Large intestine (tissue), 3 donors: ENCODE data around the gene RPTOR. TPM values are rescaled to one million over a fixed set of nuclear protein-coding genes. Genes with fewer than 3 reads are reported as not detected.

Experiments used
- DNase-seq, 2 donors: peaks; one replicate each; pipeline versions ENCODE4 v3.0.0 to v3.0.0-alpha.2; 2013
- H3K27ac ChIP-seq: one replicate; pipeline ENCODE4 v1.5.1; 2013; ENCODE audit warnings: low read length
- H3K27me3 ChIP-seq: 2 replicates; pipeline ENCODE4 v1.6.1; 2013; ENCODE audit warnings: low read length; ENCODE audit not compliant: control insufficient read depth, insufficient read depth
- H3K36me3 ChIP-seq: 2 replicates; pipeline ENCODE4 v1.6.1; 2013; ENCODE audit warnings: low read length; ENCODE audit not compliant: control insufficient read depth, insufficient read depth
- H3K4me1 ChIP-seq: one replicate; pipeline ENCODE4 v1.6.1; 2013; ENCODE audit warnings: low read length; ENCODE audit not compliant: control insufficient read depth, insufficient read depth
- H3K4me3 ChIP-seq: one replicate; pipeline ENCODE4 v1.5.1; 2013; ENCODE audit warnings: low read length
- H3K9me3 ChIP-seq: one replicate; pipeline ENCODE4 v1.6.1; 2013; ENCODE audit warnings: mild to moderate bottlenecking, low read depth, low read length, moderate library complexity; ENCODE audit not compliant: control insufficient read depth
- WGBS: methylation state at CpG from one replicate; pipeline ENCODE4 v1.1.5; 2013; ENCODE audit warnings: low lambda C conversion rate; ENCODE audit not compliant: insufficient coverage; 5-methylcytosine and 5-hydroxymethylcytosine counted together
- polyA plus RNA-seq: library from polyadenylated mRNA; unstranded; fragments of 120-200 nt; gene quantifications from one replicate; pipeline ENCODE4 v1.2.1, GENCODE V29; 2013

Gene RPTOR
- polyA plus RNA-seq, 1 donor: 16.8 TPM

- Histone ChIP-seq H3K36me3 (peaks cover 16% of the 10 kb centered on the region), H3K9me3 (no peaks in the 10 kb centered on the region), H3K27ac (no peak overlapping the region), H3K4me3 (no peak overlapping the region), H3K4me1 (peaks cover 3% of the 10 kb centered on the region), H3K27me3 (no peaks in the 10 kb centered on the region)
- WGBS: 100% methylated on average over 1 of the region's 17 CpGs
- no peak for DNase-seq
Observed at GRCh38 chr17:80753685-80754345, 209.2 kb downstream of the RPTOR start.

DNA sequence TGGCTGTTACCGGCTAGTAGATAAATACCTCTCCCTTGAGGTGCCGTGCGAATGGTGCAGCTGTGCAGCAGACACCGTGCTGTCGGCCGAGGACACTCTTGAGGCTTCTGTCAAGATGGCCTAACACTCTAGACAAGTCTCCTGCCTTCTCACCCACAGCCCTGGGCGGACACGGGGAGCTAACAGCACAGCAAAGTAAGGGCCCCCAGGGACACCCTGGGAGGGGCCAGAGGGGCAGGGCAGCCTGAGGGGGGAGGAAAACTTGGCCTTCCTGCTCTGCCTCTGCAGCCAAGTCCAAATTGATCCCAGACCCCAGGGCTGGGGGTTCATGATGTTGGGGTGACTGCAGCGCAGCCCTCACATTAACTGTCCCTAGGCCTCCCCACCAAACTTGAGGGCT, 210.2 kb downstream of the RPTOR start:
- no peak for DNase-seq
- Histone ChIP-seq H3K27ac (no peak overlapping the region), H3K27me3 (no peaks in the 10 kb centered on the region), H3K9me3 (no peaks in the 10 kb centered on the region), H3K36me3 (peaks cover 16% of the 10 kb centered on the region), H3K4me3 (no peak overlapping the region), H3K4me1 (peaks cover 3% of the 10 kb centered on the region)
- WGBS: no CpG with 5 or more reads among the region's 9 CpGs

DNA sequence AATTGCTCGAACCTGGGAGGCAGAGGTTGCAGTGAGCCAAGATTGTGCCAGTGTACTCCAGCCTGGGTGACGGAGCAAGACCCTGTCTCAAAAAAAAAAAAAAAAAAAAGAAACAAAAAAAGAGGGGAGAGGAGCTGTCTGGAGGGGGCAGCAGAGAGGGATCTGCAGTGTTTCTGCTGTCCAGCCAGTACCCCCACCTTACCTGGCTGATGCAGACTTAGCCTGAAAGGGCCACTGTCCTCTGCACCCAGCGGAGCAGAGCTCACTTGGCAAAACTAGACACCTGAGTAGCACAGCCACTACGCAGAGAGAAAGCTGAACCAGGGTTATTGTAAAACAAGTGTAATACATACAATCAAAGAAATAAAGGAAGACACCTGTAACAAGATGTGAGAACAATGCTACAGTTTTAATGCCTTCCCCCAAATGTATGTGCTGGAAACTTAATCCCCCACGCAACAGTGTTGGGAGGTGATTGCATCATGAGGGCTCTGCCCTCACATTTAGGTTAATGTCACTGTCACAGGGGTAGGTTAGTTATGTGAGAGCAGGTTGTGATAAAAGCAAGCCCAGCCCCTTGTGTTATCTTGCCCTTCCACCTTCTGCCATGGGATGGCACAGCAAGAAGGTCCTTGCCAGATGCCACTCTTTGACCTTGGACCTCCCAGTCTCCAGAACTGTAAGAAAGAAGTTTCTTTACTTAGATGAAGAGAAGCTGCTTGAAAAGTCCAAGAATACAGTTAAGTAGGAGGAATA, 211.2 kb downstream of the RPTOR start:
- WGBS: no CpG with 5 or more reads among the region's 5 CpGs
- H3K4me3 ChIP-seq: no peak overlapping the region
- no peak for DNase-seq
- H3K4me1 ChIP-seq: peaks cover 3% of the 10 kb centered on the region
- no peaks in the 10 kb centered on the region for H3K27me3 ChIP-seq
- no peak overlapping the region for H3K27ac ChIP-seq
- H3K36me3 ChIP-seq: peaks cover 16% of the 10 kb centered on the region
- no peaks in the 10 kb centered on the region for H3K9me3 ChIP-seq

DNA sequence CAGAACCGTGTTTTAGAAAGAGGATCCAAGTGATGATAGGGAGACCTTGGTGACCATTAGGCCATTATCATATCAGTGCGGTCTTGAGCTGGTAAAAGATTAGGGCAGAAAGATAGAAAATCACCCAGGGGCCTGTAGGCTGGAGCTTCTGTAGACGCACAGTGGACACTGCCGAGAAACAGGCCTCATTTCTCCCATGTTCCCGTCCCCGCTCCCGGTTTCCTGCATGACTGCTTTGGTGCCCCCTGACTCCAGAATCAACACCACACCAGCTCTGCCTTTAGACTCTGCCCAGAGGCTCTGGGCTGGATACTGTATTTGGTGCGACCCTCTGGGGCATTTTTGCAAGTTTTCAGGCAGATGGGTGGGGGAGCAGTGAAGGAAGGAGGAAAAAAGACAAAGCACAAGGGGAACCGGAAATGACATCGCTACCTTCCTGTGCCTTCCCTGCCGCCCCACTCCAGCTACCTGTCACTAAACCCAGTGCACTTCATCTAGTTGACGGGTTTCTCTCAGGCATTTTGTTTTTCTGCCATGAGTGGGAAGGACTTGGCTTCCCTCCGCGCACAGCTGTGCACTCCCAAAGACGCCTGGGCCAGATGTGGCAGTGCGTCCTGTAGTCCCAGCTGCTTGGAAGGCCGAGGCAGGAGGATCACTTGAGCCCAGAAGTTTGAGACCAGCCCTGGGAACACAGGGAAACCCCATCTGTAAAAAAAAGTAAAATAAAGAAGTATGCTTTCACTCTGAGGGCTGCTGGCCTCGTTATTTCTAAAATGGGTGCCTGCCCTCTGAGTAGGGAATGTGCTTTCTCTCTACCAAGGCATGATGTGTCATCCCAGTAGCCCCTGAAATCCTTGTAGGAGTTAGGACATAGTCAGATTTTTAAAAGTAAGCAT, 214.1 kb downstream of the RPTOR start:
- WGBS: 100% methylated on average over 1 of the region's 18 CpGs
- H3K27ac ChIP-seq: no peak overlapping the region
- no peaks in the 10 kb centered on the region for H3K9me3 ChIP-seq

DNA sequence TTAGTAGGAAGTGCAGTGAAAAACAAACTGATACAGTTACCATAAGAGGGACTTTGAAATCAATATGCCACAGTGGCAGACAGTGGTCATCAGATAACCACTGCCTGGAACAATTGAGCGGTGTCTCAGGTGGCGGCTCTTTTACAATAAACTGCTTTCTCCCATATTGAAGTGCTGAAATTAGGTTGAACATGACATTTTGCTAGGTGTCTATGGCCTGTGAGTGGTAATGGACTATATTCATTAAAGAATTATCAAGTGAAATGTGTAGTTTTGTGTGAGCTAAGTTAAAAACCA, 214.7 kb downstream of the RPTOR start:
- peak in 1 of 2 donors; percentile 29 for DNase-seq
- Histone ChIP-seq H3K9me3 (no peaks in the 10 kb centered on the region), H3K4me3 (no peak overlapping the region), H3K27me3 (no peaks in the 10 kb centered on the region), H3K4me1 (no peaks in the 10 kb centered on the region), H3K36me3 (peaks cover 11% of the 10 kb centered on the region), H3K27ac (no peak overlapping the region)
- WGBS: no CpG with 5 or more reads among the region's 2 CpGs

More for the DNA sequence above, 214.1 kb downstream of the RPTOR start:
- Histone ChIP-seq H3K4me3 (no peak overlapping the region), H3K27me3 (no peaks in the 10 kb centered on the region), H3K36me3 (peaks cover 16% of the 10 kb centered on the region), H3K4me1 (no peaks in the 10 kb centered on the region)
- DNase-seq: no peak

GRCh38 chr17:80760511-80760911, 215.9 kb downstream of the RPTOR start:
- H3K4me3 ChIP-seq: no peak overlapping the region
- no peak overlapping the region for H3K27ac ChIP-seq
- H3K36me3 ChIP-seq: peaks cover 4% of the 10 kb centered on the region
- H3K27me3 ChIP-seq: no peaks in the 10 kb centered on the region
- no peak for DNase-seq
- WGBS: no CpG with 5 or more reads among the region's 12 CpGs
- H3K9me3 ChIP-seq: no peaks in the 10 kb centered on the region
- H3K4me1 ChIP-seq: no peaks in the 10 kb centered on the region

DNA sequence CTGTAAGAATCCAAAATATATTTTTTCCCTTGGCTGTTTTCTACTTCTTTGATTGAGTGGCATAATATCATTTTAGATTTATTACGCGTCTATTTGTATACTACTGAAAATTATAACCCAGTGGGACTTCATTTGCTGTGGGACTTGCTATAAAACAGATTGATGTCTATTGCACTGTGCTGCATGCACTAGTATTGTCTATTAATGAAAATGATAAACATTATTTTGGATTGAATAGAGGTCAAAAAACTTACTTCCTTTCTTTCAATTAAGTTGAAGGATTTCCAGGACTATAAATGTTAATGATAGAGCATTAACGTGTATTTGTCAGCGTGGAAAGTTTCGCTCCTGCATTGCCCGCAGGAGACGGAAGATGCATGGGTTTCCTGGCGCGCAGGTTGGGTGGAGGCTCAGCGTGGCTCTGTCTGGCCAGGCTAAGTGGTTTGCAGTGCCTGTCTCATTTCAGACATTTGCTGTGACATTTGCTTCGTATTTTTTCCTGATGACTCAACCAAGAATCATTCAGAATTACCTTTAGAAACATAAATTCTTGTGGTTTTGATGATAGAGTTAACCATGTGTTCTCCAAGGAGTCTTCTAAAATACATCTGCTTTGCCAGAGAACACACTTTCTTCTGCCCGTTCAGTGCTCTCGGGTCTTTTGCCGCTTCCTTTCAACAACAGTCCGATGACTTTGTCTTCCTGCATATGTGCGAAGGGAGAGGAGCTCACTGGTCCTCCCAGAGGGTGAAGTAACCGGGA, 216.7 kb downstream of the RPTOR start:
- H3K9me3 ChIP-seq: no peaks in the 10 kb centered on the region
- no peaks in the 10 kb centered on the region for H3K27me3 ChIP-seq
- H3K4me3 ChIP-seq: no peak overlapping the region
- no peak overlapping the region for H3K27ac ChIP-seq
- peaks cover 4% of the 10 kb centered on the region for H3K36me3 ChIP-seq
- no peaks in the 10 kb centered on the region for H3K4me1 ChIP-seq
- no CpG with 5 or more reads among the region's 17 CpGs for WGBS
- no peak for DNase-seq

GRCh38 chr17:80762076-80762475, 217.4 kb downstream of the RPTOR start:
- no peak overlapping the region for H3K27ac ChIP-seq

GRCh38 chr17:80763293-80763867, 218.7 kb downstream of the RPTOR start:
- no peak overlapping the region for H3K4me3 ChIP-seq
- no peaks in the 10 kb centered on the region for H3K4me1 ChIP-seq
- DNase-seq: no peak
- no peaks in the 10 kb centered on the region for H3K27me3 ChIP-seq
- peaks cover 3% of the 10 kb centered on the region for H3K36me3 ChIP-seq
- WGBS: 87% methylated on average over 6 of the region's 15 CpGs
- H3K27ac ChIP-seq: no peak overlapping the region
- H3K9me3 ChIP-seq: no peaks in the 10 kb centered on the region

More at GRCh38 chr17:80762076-80762475, 217.4 kb downstream of the RPTOR start:
- WGBS: 70% methylated on average over 2 of the region's 11 CpGs
- no peaks in the 10 kb centered on the region for H3K4me1 ChIP-seq
- H3K36me3 ChIP-seq: peaks cover 4% of the 10 kb centered on the region
- no peak overlapping the region for H3K4me3 ChIP-seq
- H3K9me3 ChIP-seq: no peaks in the 10 kb centered on the region
- no peak for DNase-seq
- no peaks in the 10 kb centered on the region for H3K27me3 ChIP-seq
